Measurements from ENCODE around the gene YJU2. TPM values are rescaled to one million over a fixed set of nuclear protein-coding genes. Genes with fewer than 3 reads are reported as not detected.
"Not testable (repeated sequence)": the region's sequence is repeated elsewhere in the genome, so short reads cannot be mapped to it uniquely, and the experiment has no call there.

The YJU2 gene
- total and polyA plus RNA-seq, 4 donors: 12.5 to 27.0 (median 25.9) TPM

- peaks cover 5% of the 10 kb centered on the region for H3K4me1 ChIP-seq (ENCODE audit: control insufficient read depth, insufficient read depth, low read length)
- DNase-seq (ENCODE audit: low read depth in 4 of 6, low spot score in 6 of 6): peak in 1 of 6 donors; percentile 53
- no peak overlapping the region for H3K4me3 ChIP-seq (ENCODE audit: low read depth, low read length)
- no peaks in the 10 kb centered on the region for H3K27me3 ChIP-seq (ENCODE audit: control insufficient read depth, insufficient read depth, low read length)
- H3K9me3 ChIP-seq (ENCODE audit: control insufficient read depth, insufficient read depth, low read length): no peaks in the 10 kb centered on the region
- no peak overlapping the region for H3K27ac ChIP-seq (ENCODE audit: low read depth, low read length)
- WGBS (ENCODE audit: insufficient coverage): 81% methylated on average over 10 of the region's 13 CpGs
- H3K36me3 ChIP-seq (ENCODE audit: control insufficient read depth, insufficient read depth, low read length): peaks cover 12% of the 10 kb centered on the region
Observed at GRCh38 chr19:4208385-4209094, 38.3 kb upstream of the YJU2 start.

GRCh38 chr19:4210166-4210731, 36.6 kb upstream of the YJU2 start:
- 81% methylated on average over 15 of the region's 15 CpGs for WGBS (ENCODE audit: insufficient coverage)
- no peak for DNase-seq (ENCODE audit: low read depth in 4 of 6, low spot score in 6 of 6)
- Histone ChIP-seq H3K27me3 (ENCODE audit: control insufficient read depth, insufficient read depth, low read length) (no peaks in the 10 kb centered on the region), H3K27ac (ENCODE audit: low read depth, low read length) (no peak overlapping the region), H3K36me3 (ENCODE audit: control insufficient read depth, insufficient read depth, low read length) (peaks cover 12% of the 10 kb centered on the region), H3K4me1 (ENCODE audit: control insufficient read depth, insufficient read depth, low read length) (no peaks in the 10 kb centered on the region), H3K9me3 (ENCODE audit: control insufficient read depth, insufficient read depth, low read length) (no peaks in the 10 kb centered on the region), H3K4me3 (ENCODE audit: low read depth, low read length) (no peak overlapping the region)

- no peaks in the 10 kb centered on the region for H3K9me3 ChIP-seq (ENCODE audit: control insufficient read depth, insufficient read depth, low read length)
- no peaks in the 10 kb centered on the region for H3K4me1 ChIP-seq (ENCODE audit: control insufficient read depth, insufficient read depth, low read length)
- 83% methylated on average over 2 of the region's 3 CpGs for WGBS (ENCODE audit: insufficient coverage)
- no peak overlapping the region for H3K27ac ChIP-seq (ENCODE audit: low read depth, low read length)
- peaks cover 13% of the 10 kb centered on the region for H3K36me3 ChIP-seq (ENCODE audit: control insufficient read depth, insufficient read depth, low read length)
- no peaks in the 10 kb centered on the region for H3K27me3 ChIP-seq (ENCODE audit: control insufficient read depth, insufficient read depth, low read length)
- DNase-seq (ENCODE audit: low read depth in 4 of 6, low spot score in 6 of 6): no peak
- H3K4me3 ChIP-seq (ENCODE audit: low read depth, low read length): no peak overlapping the region
Observed at GRCh38 chr19:4213116-4213515, 33.8 kb upstream of the YJU2 start.

- Histone ChIP-seq H3K4me3 (ENCODE audit: low read depth, low read length) (no peak overlapping the region), H3K27ac (ENCODE audit: low read depth, low read length) (no peak overlapping the region), H3K4me1 (ENCODE audit: control insufficient read depth, insufficient read depth, low read length) (no peaks in the 10 kb centered on the region), H3K9me3 (ENCODE audit: control insufficient read depth, insufficient read depth, low read length) (no peaks in the 10 kb centered on the region), H3K27me3 (ENCODE audit: control insufficient read depth, insufficient read depth, low read length) (no peaks in the 10 kb centered on the region), H3K36me3 (ENCODE audit: control insufficient read depth, insufficient read depth, low read length) (peaks cover 7% of the 10 kb centered on the region)
- DNase-seq (ENCODE audit: low read depth in 4 of 6, low spot score in 6 of 6): no peak
- 62% methylated on average over 2 of the region's 10 CpGs for WGBS (ENCODE audit: insufficient coverage)
Observed at GRCh38 chr19:4215807-4216206, 31.1 kb upstream of the YJU2 start.

- Histone ChIP-seq H3K27ac (ENCODE audit: low read depth, low read length) (no peak overlapping the region), H3K4me3 (ENCODE audit: low read depth, low read length) (no peak overlapping the region), H3K4me1 (ENCODE audit: control insufficient read depth, insufficient read depth, low read length) (no peaks in the 10 kb centered on the region), H3K36me3 (ENCODE audit: control insufficient read depth, insufficient read depth, low read length) (peaks cover 7% of the 10 kb centered on the region), H3K9me3 (ENCODE audit: control insufficient read depth, insufficient read depth, low read length) (no peaks in the 10 kb centered on the region), H3K27me3 (ENCODE audit: control insufficient read depth, insufficient read depth, low read length) (no peaks in the 10 kb centered on the region)
- 75% methylated on average over 6 of the region's 6 CpGs for WGBS (ENCODE audit: insufficient coverage)
- DNase-seq (ENCODE audit: low read depth in 4 of 6, low spot score in 6 of 6): no peak
Observed at GRCh38 chr19:4216846-4217245, 30.0 kb upstream of the YJU2 start.

- H3K4me3 ChIP-seq (ENCODE audit: low read depth, low read length): no peak overlapping the region
- no peak overlapping the region for H3K27ac ChIP-seq (ENCODE audit: low read depth, low read length)
- H3K9me3 ChIP-seq (ENCODE audit: control insufficient read depth, insufficient read depth, low read length): no peaks in the 10 kb centered on the region
- H3K27me3 ChIP-seq (ENCODE audit: control insufficient read depth, insufficient read depth, low read length): no peaks in the 10 kb centered on the region
- no peaks in the 10 kb centered on the region for H3K4me1 ChIP-seq (ENCODE audit: control insufficient read depth, insufficient read depth, low read length)
- DNase-seq (ENCODE audit: low read depth in 4 of 6, low spot score in 6 of 6): no peak
- WGBS (ENCODE audit: insufficient coverage): 94% methylated on average over 73 of the region's 81 CpGs
- H3K36me3 ChIP-seq (ENCODE audit: control insufficient read depth, insufficient read depth, low read length): peaks cover 10% of the 10 kb centered on the region
Observed at GRCh38 chr19:4217429-4218264, 29.2 kb upstream of the YJU2 start.

GRCh38 chr19:4218523-4218922, 28.4 kb upstream of the YJU2 start:
- H3K4me1 ChIP-seq (ENCODE audit: control insufficient read depth, insufficient read depth, low read length); H3K4me3 ChIP-seq (ENCODE audit: low read depth, low read length); H3K9me3 ChIP-seq (ENCODE audit: control insufficient read depth, insufficient read depth, low read length); DNase-seq (ENCODE audit: low read depth in 4 of 6, low spot score in 6 of 6); H3K27ac ChIP-seq (ENCODE audit: low read depth, low read length); H3K27me3 ChIP-seq (ENCODE audit: control insufficient read depth, insufficient read depth, low read length): not testable (repeated sequence)
- peaks cover 11% of the 10 kb centered on the region for H3K36me3 ChIP-seq (ENCODE audit: control insufficient read depth, insufficient read depth, low read length)
- WGBS (ENCODE audit: insufficient coverage): 92% methylated on average over 1 of the region's 1 CpG

GRCh38 chr19:4220188-4220587, 26.7 kb upstream of the YJU2 start:
- Histone ChIP-seq H3K4me3 (ENCODE audit: low read depth, low read length) (no peak overlapping the region), H3K27ac (ENCODE audit: low read depth, low read length) (no peak overlapping the region), H3K36me3 (ENCODE audit: control insufficient read depth, insufficient read depth, low read length) (peaks cover 17% of the 10 kb centered on the region), H3K27me3 (ENCODE audit: control insufficient read depth, insufficient read depth, low read length) (no peaks in the 10 kb centered on the region), H3K4me1 (ENCODE audit: control insufficient read depth, insufficient read depth, low read length) (peaks cover 9% of the 10 kb centered on the region), H3K9me3 (ENCODE audit: control insufficient read depth, insufficient read depth, low read length) (no peaks in the 10 kb centered on the region)
- DNase-seq (ENCODE audit: low read depth in 4 of 6, low spot score in 6 of 6): no peak
- 100% methylated on average over 4 of the region's 7 CpGs for WGBS (ENCODE audit: insufficient coverage)

- peaks cover 10% of the 10 kb centered on the region for H3K36me3 ChIP-seq (ENCODE audit: control insufficient read depth, insufficient read depth, low read length)
- H3K27ac ChIP-seq (ENCODE audit: low read depth, low read length): no peak overlapping the region
- H3K4me1 ChIP-seq (ENCODE audit: control insufficient read depth, insufficient read depth, low read length): peaks cover 15% of the 10 kb centered on the region
- peak in 1 of 6 donors; percentile 51 for DNase-seq (ENCODE audit: low read depth in 4 of 6, low spot score in 6 of 6)
- H3K27me3 ChIP-seq (ENCODE audit: control insufficient read depth, insufficient read depth, low read length): peaks cover 16% of the 10 kb centered on the region
- 60% methylated on average over 15 of the region's 15 CpGs for WGBS (ENCODE audit: insufficient coverage)
- H3K4me3 ChIP-seq (ENCODE audit: low read depth, low read length): no peak overlapping the region
- no peaks in the 10 kb centered on the region for H3K9me3 ChIP-seq (ENCODE audit: control insufficient read depth, insufficient read depth, low read length)
Observed at GRCh38 chr19:4224470-4224869, 22.4 kb upstream of the YJU2 start.
